Skeletal muscle tissue (tissue), 4 donors: ENCODE measurements around the gene ITIH1. TPM values are rescaled to one million over a fixed set of nuclear protein-coding genes. Genes with fewer than 3 reads are reported as not detected.
A peak's percentile ranks its signal among the peaks of the same experiment; 100 is the strongest.

Experiments
- H3K27ac ChIP-seq: one replicate; pipeline ENCODE4 v1.7.0; 2013; ENCODE audit warnings: mild to moderate bottlenecking, low read depth, low read length, inconsistent platforms
- H3K27me3 ChIP-seq, 3 donors: one replicate each; pipeline ENCODE4 v1.7.0; 2013; ENCODE audit warnings: low read length in 3 of 3; ENCODE audit not compliant: control insufficient read depth in 3 of 3, insufficient read depth in 3 of 3
- H3K36me3 ChIP-seq, 3 donors: one replicate each; pipeline ENCODE4 v1.7.0; 2013; ENCODE audit warnings: low read length in 3 of 3; ENCODE audit not compliant: control insufficient read depth in 3 of 3, insufficient read depth in 3 of 3
- H3K4me1 ChIP-seq, 3 donors: one replicate each; pipeline ENCODE4 v1.7.0; 2013; ENCODE audit warnings: low read length in 3 of 3, mild to moderate bottlenecking in 3 of 3; ENCODE audit not compliant: control insufficient read depth in 3 of 3, insufficient read depth in 3 of 3
- H3K4me3 ChIP-seq, 3 donors: one replicate each; pipeline ENCODE4 v1.7.0; 2013; ENCODE audit warnings: low read length in 3 of 3
- H3K9ac ChIP-seq, 3 donors: one replicate each; pipeline ENCODE4 v1.7.0; 2013; ENCODE audit warnings: low read length in 3 of 3, mild to moderate bottlenecking in 3 of 3, moderate library complexity in 2 of 3, low read depth in 1 of 3
- H3K9me3 ChIP-seq, 3 donors: one replicate each; pipeline ENCODE4 v1.7.0; 2013; ENCODE audit warnings: low read length in 3 of 3; ENCODE audit not compliant: control insufficient read depth in 3 of 3
- total RNA-seq: library from RNA; depleted of rRNA; stranded (reverse); fragments of >200 nt; gene quantifications from one replicate; pipeline ENCODE4 v1.2.3, GENCODE V29; 2014
- donor health status: Osteomylitis.

ITIH1 gene
- total RNA-seq, 1 donor from 2014 or later, result under 0.01 TPM

- Histone ChIP-seq H3K9me3 (no peaks in the 10 kb centered on the region), H3K36me3 (peaks cover 21 to 28% (median 23%) of the 10 kb centered on the region in 3 donors), H3K4me1 (no peaks in the 10 kb centered on the region), H3K9ac (no peak overlapping the region), H3K27ac (no peak overlapping the region), H3K4me3 (no peak overlapping the region), H3K27me3 (no peaks in the 10 kb centered on the region)
Observed at GRCh38 chr3:52752045-52752660, 25.2 kb upstream of the ITIH1 start.

GRCh38 chr3:52754373-52754772 lies 23.0 kb upstream of the ITIH1 start:
- Histone ChIP-seq H3K36me3 (peaks cover 18 to 35% (median 19%) of the 10 kb centered on the region in 3 donors), H3K27ac (no peak overlapping the region), H3K4me3 (no peak overlapping the region), H3K9me3 (no peaks in the 10 kb centered on the region), H3K27me3 (no peaks in the 10 kb centered on the region), H3K9ac (no peak overlapping the region), H3K4me1 (no peaks in the 10 kb centered on the region)

- Histone ChIP-seq H3K9ac (no peak overlapping the region), H3K36me3 (peaks cover 9 to 40% (median 17%) of the 10 kb centered on the region in 3 donors)
Observed at GRCh38 chr3:52756141-52756540, 21.3 kb upstream of the ITIH1 start.

GRCh38 chr3:52763466-52763865 lies 13.9 kb upstream of the ITIH1 start:
- H3K27ac ChIP-seq, result peak overlapping the region; percentile 5
- no peak overlapping the region for H3K4me3 ChIP-seq
- H3K9ac ChIP-seq, result no peak overlapping the region
- no peaks in the 10 kb centered on the region for H3K4me1 ChIP-seq
- no peaks in the 10 kb centered on the region for H3K9me3 ChIP-seq
- peaks cover 4 to 45% (median 28%) of the 10 kb centered on the region in 3 donors for H3K36me3 ChIP-seq
- no peaks in the 10 kb centered on the region for H3K27me3 ChIP-seq

More at GRCh38 chr3:52756141-52756540, 21.3 kb upstream of the ITIH1 start:
- H3K9me3 ChIP-seq, result no peaks in the 10 kb centered on the region
- H3K27me3 ChIP-seq, result no peaks in the 10 kb centered on the region
- H3K4me1 ChIP-seq, result no peaks in the 10 kb centered on the region
- H3K4me3 ChIP-seq, result no peak overlapping the region
- no peak overlapping the region for H3K27ac ChIP-seq

GRCh38 chr3:52769786-52770455 lies 7.5 kb upstream of the ITIH1 start:
- H3K9ac ChIP-seq, result peak overlapping the region; percentile 43 to 95 (median 84)
- peak overlapping the region; percentile 85 to 94 (median 88) for H3K4me3 ChIP-seq
- H3K4me1 ChIP-seq, result peaks cover 12 to 16% (median 15%) of the 10 kb centered on the region in 3 donors
- no peaks in the 10 kb centered on the region for H3K9me3 ChIP-seq
- no peaks in the 10 kb centered on the region for H3K27me3 ChIP-seq
- no peak overlapping the region for H3K27ac ChIP-seq
- peaks cover 4 to 18% (median 18%) of the 10 kb centered on the region in 3 donors for H3K36me3 ChIP-seq

GRCh38 chr3:52770496-52771333 lies 6.7 kb upstream of the ITIH1 start, which contains the start of gene NEK4:
Gene NEK4 (minus strand): TSS chr3:52770940. CDS start chr3:52770746, 194 bp downstream.
- Histone ChIP-seq H3K4me3 (peak within 1 kb of the TSS; percentile 85 to 94 (median 88)), H3K9ac (peak within 1 kb of the TSS; percentile 75 to 95 (median 84)), H3K36me3 (peaks cover 4 to 16% (median 11%) of the 10 kb centered on the region in 3 donors), H3K27me3 (no peaks in the 10 kb centered on the region), H3K4me1 (peaks cover 12 to 16% (median 15%) of the 10 kb centered on the region in 3 donors), H3K9me3 (no peaks in the 10 kb centered on the region), H3K27ac (peak within 1 kb of the TSS; percentile 68)

GRCh38 chr3:52771334-52771681 lies 6.1 kb upstream of the ITIH1 start:
- no peaks in the 10 kb centered on the region for H3K9me3 ChIP-seq
- peak overlapping the region; percentile 85 to 94 (median 88) for H3K4me3 ChIP-seq
- peaks cover 12 to 16% (median 15%) of the 10 kb centered on the region in 3 donors for H3K4me1 ChIP-seq
- H3K27me3 ChIP-seq, result no peaks in the 10 kb centered on the region
- H3K9ac ChIP-seq, result peak overlapping the region; percentile 75 to 95 (median 84)
- H3K36me3 ChIP-seq, result peaks cover 0 to 11% (median 6%) of the 10 kb centered on the region in 3 donors
- H3K27ac ChIP-seq, result peak overlapping the region; percentile 68

GRCh38 chr3:52771702-52772101 lies 5.7 kb upstream of the ITIH1 start:
- peak overlapping the region; percentile 68 for H3K27ac ChIP-seq
- H3K9ac ChIP-seq, result peak overlapping the region in 2 of 3 donors; percentile 84 to 95
- peaks cover 12 to 16% (median 15%) of the 10 kb centered on the region in 3 donors for H3K4me1 ChIP-seq
- H3K9me3 ChIP-seq, result no peaks in the 10 kb centered on the region
- peaks cover 0 to 9% (median 4%) of the 10 kb centered on the region in 3 donors for H3K36me3 ChIP-seq
- no peaks in the 10 kb centered on the region for H3K27me3 ChIP-seq
- peak overlapping the region in 2 of 3 donors; percentile 85 to 94 for H3K4me3 ChIP-seq

GRCh38 chr3:52773361-52774065 lies 3.9 kb upstream of the ITIH1 start:
- Histone ChIP-seq H3K4me1 (peaks cover 12 to 16% (median 15%) of the 10 kb centered on the region in 3 donors), H3K9me3 (no peaks in the 10 kb centered on the region), H3K9ac (peak overlapping the region in 1 of 3 donors; percentile 10), H3K36me3 (no peaks in the 10 kb centered on the region), H3K27ac (no peak overlapping the region), H3K27me3 (no peaks in the 10 kb centered on the region), H3K4me3 (no peak overlapping the region)
